Activated CD4-positive, alpha-beta T cell treated with anti-CD3 and anti-CD28 coated beads for 36 hours (primary cell): ENCODE data around the gene ADGRG1. TPM values are rescaled to one million over a fixed set of nuclear protein-coding genes. Genes with fewer than 3 reads are reported as not detected.
A peak's percentile ranks its signal among the peaks of the same experiment; 100 is the strongest.

ENCODE experiments used
- ATAC-seq: fragments of 200-7000 bp; cut with Tn5 transposase; one replicate; pipeline ENCODE4 v1.10.0; 2021; ENCODE audit warnings: mild to moderate bottlenecking, moderate library complexity
- CTCF ChIA-PET: fragments of 350-600 bp; sonication (Branson Sonifier 250); formaldehyde crosslinking; loops from one replicate; lab custom pipeline; 2021; ENCODE audit warnings: antibody characterized with exemption; lab: Charles Lee
- POLR2A ChIA-PET: fragments of 350-600 bp; sonication (Branson Sonifier 250); formaldehyde crosslinking; loops from one replicate; lab custom pipeline; 2021; ENCODE audit warnings: antibody characterized with exemption, inconsistent platforms; lab: Charles Lee
- DNase-seq: peaks from one replicate; pipeline ENCODE4 v3.0.0-alpha.2; 2020
- H3K27ac Mint-ChIP-seq: one replicate; pipeline ENCODE4 v1.8.0; 2021; ENCODE audit warnings: mixed read lengths
- H3K27me3 Mint-ChIP-seq: one replicate; pipeline ENCODE4 v1.8.0; 2021; ENCODE audit warnings: mixed read lengths
- H3K36me3 Mint-ChIP-seq: one replicate; pipeline ENCODE4 v1.8.0; 2021; ENCODE audit warnings: low read depth, mixed read lengths
- H3K4me1 Mint-ChIP-seq: one replicate; pipeline ENCODE4 v1.8.0; 2021; ENCODE audit warnings: mixed read lengths
- H3K4me3 Mint-ChIP-seq: one replicate; pipeline ENCODE4 v1.8.0; 2021; ENCODE audit warnings: mild to moderate bottlenecking, moderate library complexity, mixed read lengths
- H3K9me3 Mint-ChIP-seq: one replicate; pipeline ENCODE4 v1.8.0; 2021; ENCODE audit warnings: low read depth, mixed read lengths
- intact Hi-C, 2 experiments: fragments of 100-400 bp; cut with DNase I in 1 of 2; cut with micrococcal nuclease in 1 of 2; formaldehyde crosslinking; loops; one replicate each; pipeline versions ENCODE4 v1.14.2 to v1.15.1; 2022 to 2024; cut with DNase I, micrococcal nuclease
- total RNA-seq, 2 experiments: library from RNA; stranded (reverse); gene quantifications; one replicate each; pipeline ENCODE4 v1.2.3, GENCODE V29; 2021

ADGRG1 gene
- total RNA-seq, 2 experiments from 2014 or later: 6.3 to 6.8 TPM

DNA sequence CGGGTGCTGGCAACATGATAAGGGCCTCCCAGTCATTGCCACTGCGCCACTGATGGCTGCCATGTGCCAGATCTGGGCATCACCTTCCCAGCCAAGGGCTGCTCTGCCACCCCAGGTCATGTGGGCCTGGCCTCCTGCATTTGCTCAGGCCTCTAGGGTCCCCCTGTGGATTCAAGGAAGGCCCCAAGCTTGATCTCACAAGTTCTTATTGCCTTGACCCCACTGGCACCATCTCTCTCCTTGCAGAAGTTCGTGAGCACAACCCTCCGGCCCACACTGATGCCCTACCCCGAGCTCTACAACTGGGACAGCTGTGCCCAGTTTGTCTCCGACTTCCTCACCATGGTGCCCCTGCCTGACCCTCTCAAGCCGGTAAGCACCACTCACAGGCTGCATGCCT is 71.5 kb downstream of the ADGRG1 start:
- Mint-ChIP-seq H3K4me3 (no peak overlapping the region), H3K9me3 (no peaks in the 10 kb centered on the region), H3K27ac (no peak overlapping the region), H3K4me1 (peaks cover 2% of the 10 kb centered on the region), H3K36me3 (no peaks in the 10 kb centered on the region), H3K27me3 (no peaks in the 10 kb centered on the region)
- DNase-seq (no peak), ATAC-seq (no peak)
- intact Hi-C loops: no loop called here
- CTCF ChIA-PET: interaction anchor here (0.6 kb wide), 1 partner anchor 14 kb away, joined by 3 read pairs; no protein-coding TSS in a partner anchor
- POLR2A ChIA-PET: no interaction called here

DNA sequence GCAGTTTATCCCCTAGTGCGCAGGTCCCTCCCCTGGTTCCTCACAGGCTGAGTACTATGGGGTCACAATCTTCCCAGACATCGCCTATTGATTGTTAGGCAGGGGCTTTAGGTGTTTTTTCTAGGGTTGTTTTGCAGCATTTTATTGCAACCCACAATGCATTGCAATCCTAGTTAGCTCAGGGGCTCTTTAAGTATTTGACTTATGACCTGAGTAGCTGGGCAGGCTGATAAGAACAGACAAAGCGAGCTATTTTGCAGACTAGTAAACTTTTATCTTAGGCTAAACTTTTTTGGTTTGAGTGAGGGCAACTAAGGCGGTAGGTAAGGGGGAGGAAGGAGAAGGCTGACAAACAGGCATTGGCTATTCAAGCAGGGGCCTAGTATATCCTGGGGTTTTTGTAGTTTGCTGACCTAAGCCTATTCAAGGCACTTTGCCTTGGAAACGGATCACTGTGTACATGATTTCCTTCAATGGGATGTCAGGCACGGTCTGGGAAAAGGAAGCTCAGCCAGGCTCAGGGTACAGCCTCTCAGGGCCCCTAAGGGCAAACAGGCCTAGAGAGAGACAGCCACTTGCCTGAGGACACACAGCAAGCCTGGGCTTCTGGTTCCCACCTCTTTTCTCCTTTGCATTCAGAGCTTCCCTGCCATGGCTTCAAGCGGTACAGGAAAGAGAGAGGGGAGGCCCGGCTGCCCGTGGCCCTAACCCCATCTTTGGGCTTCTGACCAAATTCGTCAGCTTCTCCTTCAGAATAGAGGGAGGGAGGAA is 72.5 kb downstream of the ADGRG1 start:
- POLR2A ChIA-PET: no interaction called here
- intact Hi-C loops: no loop called here
- ATAC-seq (no peak), DNase-seq (no peak)
- Mint-ChIP-seq H3K27me3 (no peaks in the 10 kb centered on the region), H3K4me3 (no peak overlapping the region), H3K9me3 (no peaks in the 10 kb centered on the region), H3K36me3 (no peaks in the 10 kb centered on the region), H3K27ac (no peak overlapping the region), H3K4me1 (no peaks in the 10 kb centered on the region)
- CTCF ChIA-PET: interaction anchor here (0.6 kb wide), 2 partner anchors 13 to 122 kb away, joined by 3 read pairs; no protein-coding TSS in a partner anchor

DNA sequence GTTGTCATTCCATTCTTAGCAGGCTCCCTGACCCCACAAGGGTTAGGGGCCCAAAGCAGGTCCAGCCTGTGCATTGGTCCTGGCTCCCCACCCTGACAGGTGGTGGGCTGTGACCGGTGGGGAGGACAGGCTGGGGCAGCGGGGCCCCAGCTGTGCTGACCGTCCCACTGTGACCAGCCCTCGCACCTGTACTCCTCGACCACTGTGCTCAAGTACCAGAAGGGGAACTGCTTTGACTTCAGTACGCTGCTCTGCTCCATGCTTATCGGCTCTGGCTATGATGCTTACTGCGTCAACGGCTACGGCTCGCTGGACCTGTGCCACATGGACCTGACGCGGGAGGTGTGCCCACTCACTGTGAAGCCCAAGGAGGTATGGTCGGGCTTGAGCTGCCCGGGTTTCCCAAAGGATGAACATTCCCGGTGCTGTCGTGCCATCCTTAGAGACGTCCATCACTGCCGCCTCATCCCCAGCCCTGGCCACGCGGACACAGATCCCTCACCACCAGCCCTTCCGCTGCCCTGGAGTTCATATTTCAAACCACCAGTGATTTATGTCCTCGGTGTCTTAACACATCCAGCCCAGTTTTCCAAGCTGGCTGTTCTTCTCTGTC is 73.4 kb downstream of the ADGRG1 start:
- ATAC-seq: no peak
- no peak for DNase-seq
- Mint-ChIP-seq H3K27me3 (no peaks in the 10 kb centered on the region), H3K9me3 (no peaks in the 10 kb centered on the region), H3K4me1 (no peaks in the 10 kb centered on the region), H3K27ac (no peak overlapping the region), H3K4me3 (no peak overlapping the region), H3K36me3 (no peaks in the 10 kb centered on the region)
- intact Hi-C loops: no loop called here
- POLR2A ChIA-PET: no interaction called here
- CTCF ChIA-PET: no interaction called here

DNA sequence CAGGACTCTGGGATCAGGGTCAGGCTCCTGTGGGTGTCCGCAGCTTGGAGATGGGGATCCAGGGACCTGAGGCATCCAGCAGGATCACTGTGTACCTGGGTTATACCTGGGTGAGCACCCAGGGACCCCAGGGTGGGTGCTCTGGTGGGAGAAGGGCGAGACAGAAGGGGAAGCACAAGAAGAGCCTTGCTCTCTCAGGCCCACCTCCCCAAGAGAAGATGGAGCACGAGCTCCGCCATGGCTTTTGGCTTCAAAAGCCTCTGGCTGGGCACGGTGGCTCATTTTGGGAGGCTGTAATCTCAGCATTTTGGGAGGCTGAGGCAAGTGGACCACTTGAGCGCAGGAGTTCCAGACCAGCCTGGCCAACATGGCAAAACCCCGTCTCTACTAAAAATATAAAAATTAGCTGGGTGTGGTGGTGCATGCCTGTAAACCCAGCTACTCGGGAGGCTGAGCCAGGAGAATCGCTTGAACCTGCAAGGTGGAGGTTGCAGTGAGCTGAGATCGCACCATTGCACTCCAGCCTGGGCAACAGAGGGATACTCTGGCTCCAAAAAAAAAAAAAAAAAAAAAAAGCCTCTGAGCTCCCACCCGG is 75.1 kb downstream of the ADGRG1 start:
- ChIA-PET CTCF (interaction anchor here (1.0 kb wide), 1 partner anchor 97 kb away, joined by 3 read pairs; no protein-coding TSS in a partner anchor), POLR2A (no interaction called here)
- H3K27me3 Mint-ChIP-seq: peaks cover 3% of the 10 kb centered on the region
- H3K36me3 Mint-ChIP-seq: no peaks in the 10 kb centered on the region
- ATAC-seq: no peak
- DNase-seq: no peak
- H3K9me3 Mint-ChIP-seq: no peaks in the 10 kb centered on the region
- no peak overlapping the region for H3K4me3 Mint-ChIP-seq
- no peak overlapping the region for H3K27ac Mint-ChIP-seq
- peaks cover 4% of the 10 kb centered on the region for H3K4me1 Mint-ChIP-seq
- intact Hi-C loops: no loop called here

DNA sequence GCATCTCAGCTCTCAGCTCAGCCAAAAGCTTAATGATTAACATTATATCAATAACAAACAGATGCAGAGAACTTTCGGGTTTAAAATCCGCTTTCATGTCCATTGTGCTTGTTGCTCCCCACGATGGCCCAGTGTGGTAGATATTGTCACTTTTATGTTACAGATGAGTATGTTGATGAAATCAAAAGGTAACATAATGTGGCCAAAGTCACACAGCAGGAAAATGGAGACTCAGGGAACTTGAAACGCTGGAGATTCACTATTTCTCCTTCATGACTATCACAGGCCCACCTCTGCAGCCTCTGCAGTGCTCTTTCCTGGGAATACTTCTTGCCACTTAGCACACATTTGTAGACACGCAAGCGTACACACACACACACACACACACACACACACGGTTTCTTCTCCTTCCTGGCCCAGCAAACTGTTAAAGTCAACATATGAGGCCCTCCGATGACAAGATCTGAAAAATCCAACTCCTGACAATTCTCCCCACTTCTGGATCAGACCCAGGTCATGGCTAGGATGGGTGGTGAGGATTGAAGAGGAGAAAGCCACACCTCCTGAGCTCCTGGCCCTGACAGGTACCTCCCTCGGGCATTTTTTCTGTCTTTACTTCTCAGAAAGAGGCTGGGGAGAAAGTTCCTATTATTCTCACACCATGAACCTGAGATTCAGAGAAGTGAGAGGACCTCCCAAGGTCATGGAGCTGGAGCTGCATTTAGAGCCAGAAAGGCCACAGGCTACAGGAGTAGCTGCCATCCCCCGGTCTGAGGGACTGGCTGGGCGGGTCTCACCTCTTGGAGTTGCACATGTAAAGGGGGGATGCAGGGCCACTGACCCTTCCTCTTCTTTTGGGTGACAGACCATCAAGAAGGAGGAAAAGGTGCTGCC is 75.8 kb downstream of the ADGRG1 start:
- no peak for DNase-seq
- Mint-ChIP-seq H3K4me3 (no peak overlapping the region), H3K27me3 (peaks cover 3% of the 10 kb centered on the region), H3K4me1 (peaks cover 4% of the 10 kb centered on the region), H3K36me3 (no peaks in the 10 kb centered on the region), H3K27ac (no peak overlapping the region), H3K9me3 (no peaks in the 10 kb centered on the region)
- intact Hi-C loops: no loop called here
- POLR2A ChIA-PET: interaction anchor here (1.0 kb wide), 1 partner anchor 94 kb away, joined by 3 read pairs; no protein-coding TSS in a partner anchor
- no peak for ATAC-seq
- CTCF ChIA-PET: interaction anchor here (1.0 kb wide), 1 partner anchor 96 kb away, joined by 3 read pairs; no protein-coding TSS in a partner anchor

DNA sequence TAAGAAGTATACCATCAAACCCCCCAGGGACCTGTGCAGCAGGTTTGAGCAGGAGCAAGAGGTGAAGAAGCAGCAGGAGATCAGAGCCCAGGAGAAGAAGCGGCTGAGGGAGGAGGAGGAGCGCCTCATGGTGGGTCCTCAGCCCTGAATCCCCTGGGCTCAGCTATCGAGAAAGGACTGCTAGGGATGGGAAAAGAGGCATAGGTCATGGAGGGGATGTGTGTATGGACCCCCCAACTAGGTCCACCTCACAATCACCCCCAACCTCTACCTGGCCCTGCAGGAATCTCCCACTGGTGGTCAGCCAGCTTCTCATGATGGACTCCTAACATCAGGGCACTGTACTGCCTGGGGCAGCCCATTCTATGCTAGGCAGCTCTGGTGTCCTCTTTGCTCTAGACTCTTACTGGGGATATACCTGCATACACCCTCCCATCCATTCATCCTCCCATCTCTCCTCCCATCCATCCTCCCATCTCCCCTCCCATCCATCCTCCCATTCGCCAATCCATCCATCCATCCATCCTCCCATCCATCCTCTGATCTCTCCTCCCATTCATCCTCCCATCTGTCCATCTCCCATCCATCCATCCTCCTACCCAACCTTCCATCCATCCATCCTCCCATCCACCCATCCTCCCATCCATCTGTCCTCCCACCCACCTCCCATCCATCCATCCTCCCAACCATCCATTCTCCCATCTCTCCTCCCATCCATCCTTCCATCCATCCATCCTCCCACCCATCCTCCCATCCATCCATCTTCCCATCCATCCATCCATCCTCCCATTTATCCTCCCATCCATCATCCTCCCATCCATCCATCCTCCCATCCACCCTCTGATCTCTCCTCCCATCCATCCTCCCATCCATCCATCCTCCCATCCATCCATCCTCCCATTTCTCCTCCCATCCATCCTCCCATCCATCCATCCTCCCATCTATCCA is 76.7 kb downstream of the ADGRG1 start:
- ATAC-seq: no peak
- no peak overlapping the region for H3K27ac Mint-ChIP-seq
- H3K36me3 Mint-ChIP-seq: no peaks in the 10 kb centered on the region
- H3K9me3 Mint-ChIP-seq: no peaks in the 10 kb centered on the region
- H3K4me3 Mint-ChIP-seq: no peak overlapping the region
- H3K27me3 Mint-ChIP-seq: peaks cover 3% of the 10 kb centered on the region
- DNase-seq: no peak
- POLR2A ChIA-PET: interaction anchor here (1.0 kb wide), 1 partner anchor 95 kb away, joined by 3 read pairs; no protein-coding TSS in a partner anchor
- CTCF ChIA-PET: no interaction called here
- peaks cover 4% of the 10 kb centered on the region for H3K4me1 Mint-ChIP-seq
- intact Hi-C loops: no loop called here

DNA sequence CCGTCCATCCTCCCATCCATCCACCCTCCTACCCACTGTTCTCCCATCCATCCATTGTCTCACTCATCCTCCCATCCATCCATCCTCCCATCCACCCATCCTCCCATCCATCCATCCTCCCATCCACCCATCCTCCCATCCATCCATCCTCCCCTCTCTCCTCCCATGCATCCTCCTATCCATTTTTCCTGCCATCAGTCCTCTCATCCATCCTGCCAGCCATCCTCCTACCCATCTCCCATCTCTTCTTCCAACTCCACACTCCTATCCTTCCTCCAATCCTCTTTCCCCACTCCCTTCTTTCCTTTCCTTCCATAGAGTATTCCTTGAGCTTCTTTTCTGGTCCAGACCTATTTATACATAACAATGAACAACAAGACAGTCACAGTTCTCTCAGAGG is 78.3 kb downstream of the ADGRG1 start:
- ATAC-seq: no peak
- CTCF ChIA-PET: no interaction called here
- POLR2A ChIA-PET: no interaction called here
- H3K27ac Mint-ChIP-seq: no peak overlapping the region
- H3K36me3 Mint-ChIP-seq: no peaks in the 10 kb centered on the region
- intact Hi-C loops: no loop called here
- no peak for DNase-seq
- no peaks in the 10 kb centered on the region for H3K9me3 Mint-ChIP-seq
- H3K4me1 Mint-ChIP-seq: peaks cover 4% of the 10 kb centered on the region
- no peak overlapping the region for H3K4me3 Mint-ChIP-seq
- peaks cover 3% of the 10 kb centered on the region for H3K27me3 Mint-ChIP-seq

DNA sequence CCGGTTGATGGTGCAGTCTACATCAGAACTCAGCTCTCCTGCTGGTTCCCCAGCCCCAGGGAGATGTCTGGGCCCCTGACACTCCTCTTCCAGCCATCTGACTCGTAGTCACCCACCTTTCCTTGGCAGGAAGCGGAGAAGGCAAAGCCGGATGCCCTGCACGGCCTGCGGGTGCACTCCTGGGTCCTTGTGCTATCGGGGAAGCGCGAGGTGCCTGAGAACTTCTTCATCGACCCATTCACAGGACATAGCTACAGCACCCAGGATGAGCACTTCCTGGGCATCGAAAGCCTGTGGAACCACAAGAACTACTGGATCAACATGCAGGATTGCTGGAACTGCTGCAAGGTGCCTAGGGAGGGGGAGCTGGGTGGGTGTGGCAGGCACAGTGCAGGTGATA is 78.9 kb downstream of the ADGRG1 start:
- Mint-ChIP-seq H3K4me1 (peaks cover 4% of the 10 kb centered on the region), H3K27me3 (peaks cover 3% of the 10 kb centered on the region), H3K9me3 (no peaks in the 10 kb centered on the region), H3K4me3 (no peak overlapping the region), H3K27ac (no peak overlapping the region), H3K36me3 (no peaks in the 10 kb centered on the region)
- no peak for ATAC-seq
- ChIA-PET POLR2A (no interaction called here), CTCF (no interaction called here)
- DNase-seq: no peak
- intact Hi-C loops: no loop called here

DNA sequence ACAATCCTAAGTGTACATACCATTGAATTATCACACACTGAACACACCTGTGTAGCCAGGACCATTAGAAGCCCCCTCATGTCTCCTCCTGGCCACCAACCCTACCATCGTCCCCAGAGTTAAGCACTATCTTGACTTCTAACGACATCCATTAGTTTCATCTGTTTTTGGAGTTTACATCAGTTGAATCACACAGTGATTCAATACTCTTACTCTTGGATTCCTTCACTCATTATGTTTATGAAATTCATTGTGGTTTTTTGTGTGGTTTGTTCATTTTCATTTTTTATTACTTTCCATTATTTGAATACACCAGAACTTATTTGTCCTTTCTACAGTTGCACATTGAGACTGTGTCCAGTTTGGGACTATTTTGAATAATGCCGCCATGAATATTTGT is 79.7 kb downstream of the ADGRG1 start:
- no peaks in the 10 kb centered on the region for H3K36me3 Mint-ChIP-seq
- no peak overlapping the region for H3K4me3 Mint-ChIP-seq
- ChIA-PET POLR2A (no interaction called here), CTCF (no interaction called here)
- peak; percentile 36 for ATAC-seq
- H3K27me3 Mint-ChIP-seq: peaks cover 3% of the 10 kb centered on the region
- H3K4me1 Mint-ChIP-seq: peaks cover 4% of the 10 kb centered on the region
- DNase-seq: no peak
- intact Hi-C loops: no loop called here
- H3K27ac Mint-ChIP-seq: no peak overlapping the region
- no peaks in the 10 kb centered on the region for H3K9me3 Mint-ChIP-seq

DNA sequence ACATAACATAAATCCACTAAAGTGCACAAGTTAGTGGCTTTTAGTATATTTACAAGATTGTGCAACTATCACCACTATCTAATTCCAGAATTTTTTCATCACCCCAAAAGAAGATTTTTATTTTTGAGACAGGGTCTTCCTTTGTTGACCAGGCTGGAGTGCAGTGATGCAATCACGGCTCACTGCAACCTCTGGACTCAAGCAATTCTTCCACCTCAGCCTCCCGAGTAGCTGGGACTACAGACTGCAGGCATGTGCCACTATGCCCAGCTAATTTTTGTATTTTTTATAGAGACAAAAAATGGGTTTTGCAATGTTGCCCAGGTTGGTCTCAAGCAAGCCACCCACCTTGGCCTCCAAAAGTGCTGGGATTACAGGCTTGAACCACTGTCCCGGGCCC is 81.2 kb downstream of the ADGRG1 start:
- ChIA-PET POLR2A (no interaction called here), CTCF (interaction anchor here (0.7 to 1.0 kb wide), 3 partner anchors 22 to 27 kb away, joined by 3 to 4 read pairs (median 3); partner anchors contain the start of gene KATNB1)
- no peaks in the 10 kb centered on the region for H3K9me3 Mint-ChIP-seq
- no peaks in the 10 kb centered on the region for H3K36me3 Mint-ChIP-seq
- H3K4me1 Mint-ChIP-seq: peaks cover 4% of the 10 kb centered on the region
- DNase-seq (no peak), ATAC-seq (no peak)
- no peak overlapping the region for H3K27ac Mint-ChIP-seq
- H3K4me3 Mint-ChIP-seq: no peak overlapping the region
- H3K27me3 Mint-ChIP-seq: peaks cover 3% of the 10 kb centered on the region
- intact Hi-C loops: no loop called here
